Smooth muscle cell (in vitro differentiated cells): Measurements from ENCODE around the gene AMELY. TPM values are rescaled to one million over a fixed set of nuclear protein-coding genes. Genes with fewer than 3 reads are reported as not detected.
"Not testable (repeated sequence)": the region's sequence is repeated elsewhere in the genome, so short reads cannot be mapped to it uniquely, and the experiment has no call there.

Experiments used
- DNase-seq: peaks from one replicate; lab custom pipeline; 2025; ENCODE audit not compliant: unreplicated experiment; lab: John Stamatoyannopoulos, UW
- H2AFZ ChIP-seq: fragments of 200-600 bp; sonication (generic); 2 replicates; pipeline ENCODE4 v1.6.0; 2016; ENCODE audit warnings: antibody characterized with exemption, low read depth, mild to moderate bottlenecking
- H3F3A ChIP-seq: fragments of 200-600 bp; sonication (generic); 2 replicates; pipeline ENCODE4 v1.6.0; 2017; ENCODE audit warnings: antibody characterized with exemption, low read depth
- H3K27ac ChIP-seq: fragments of 200-600 bp; sonication (generic); 2 replicates; pipeline ENCODE4 v1.5.1; 2016; ENCODE audit warnings: low read depth, mild to moderate bottlenecking
- H3K27me3 ChIP-seq: fragments of 200-600 bp; sonication (generic); 2 replicates; pipeline ENCODE4 v1.6.1; 2016; ENCODE audit warnings: low read depth, mild to moderate bottlenecking
- H3K36me3 ChIP-seq: fragments of 200-600 bp; sonication (generic); 2 replicates; pipeline ENCODE4 v1.5.1; 2016; ENCODE audit warnings: low read depth
- H3K4me1 ChIP-seq: fragments of 200-600 bp; sonication (generic); 2 replicates; pipeline ENCODE4 v1.5.1; 2016; ENCODE audit warnings: low read depth
- H3K4me2 ChIP-seq: fragments of 200-600 bp; sonication (generic); 2 replicates; pipeline ENCODE4 v1.6.0; 2016; ENCODE audit warnings: mild to moderate bottlenecking
- H3K4me3 ChIP-seq: fragments of 200-600 bp; sonication (generic); 2 replicates; pipeline ENCODE4 v1.5.1; 2016; ENCODE audit warnings: mild to moderate bottlenecking
- H3K79me2 ChIP-seq: fragments of 200-600 bp; sonication (generic); 2 replicates; pipeline ENCODE4 v1.6.0; 2016; ENCODE audit warnings: low read depth, mild to moderate bottlenecking
- H3K9ac ChIP-seq: fragments of 200-600 bp; sonication (generic); 2 replicates; pipeline ENCODE4 v1.6.0; 2016; ENCODE audit warnings: low read depth
- H3K9me3 ChIP-seq: fragments of 200-600 bp; sonication (generic); replicated peaks from 2 replicates; pipeline ENCODE4 v1.5.1; 2016; ENCODE audit warnings: low read depth
- H4K20me1 ChIP-seq: fragments of 200-600 bp; sonication (generic); 2 replicates; pipeline ENCODE4 v1.6.0; 2016; ENCODE audit warnings: low read depth
- WGBS: methylation state at CpG from one replicate; pipeline ENCODE4 v1.1.7; 2016; ENCODE audit warnings: low lambda C conversion rate; 5-methylcytosine and 5-hydroxymethylcytosine counted together
- polyA plus RNA-seq: library from polyadenylated mRNA; unstranded; fragments of >200 nt; fragmentation: Nextera tagmentation; extraction: Ambion mirVana; gene quantifications from 2 replicates; pipeline ENCODE4 v1.2.1, GENCODE V29; 2016
- total RNA-seq: library from RNA; depleted of rRNA; stranded (reverse); fragments of >200 nt; gene quantifications from 2 replicates; pipeline ENCODE4 v1.2.3, GENCODE V29; 2014
- TF ChIP-seq, protein P1 (sequence below): fragments of 200-600 bp; sonication (generic); IDR thresholded peaks from 2 replicates; pipeline ENCODE4 v1.5.1; 2017; ENCODE audit warnings: borderline replicate concordance, mild to moderate bottlenecking, antibody characterized with exemption; ENCODE audit not compliant: insufficient read depth, poor library complexity, severe bottlenecking

The AMELY gene
- total and polyA plus RNA-seq, 2 experiments from 2014 or later = not detected

DNA sequence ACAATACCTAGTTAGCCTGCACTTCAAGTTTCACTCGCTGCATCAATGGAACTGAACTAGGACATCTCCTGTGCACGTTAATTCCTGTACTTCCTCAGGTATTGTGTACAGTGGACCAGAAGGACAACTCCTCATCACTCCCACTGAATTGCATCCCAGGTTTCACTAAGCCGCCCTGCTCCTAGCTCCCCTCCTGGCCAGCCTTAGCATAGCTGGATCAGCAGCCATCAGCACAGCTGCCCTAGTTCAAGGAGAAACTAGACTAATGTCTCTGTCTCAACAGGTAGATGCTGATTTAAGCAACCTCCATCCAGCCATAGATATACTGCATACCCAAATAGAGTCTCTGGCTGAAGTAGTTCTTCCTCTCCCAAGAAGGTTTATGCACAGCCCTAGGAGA lies 17.1 kb downstream of the AMELY start:
- no CpG with 5 or more reads among the region's 3 CpGs for WGBS
- no peak for DNase-seq
- H3K27ac ChIP-seq = no peak overlapping the region

DNA sequence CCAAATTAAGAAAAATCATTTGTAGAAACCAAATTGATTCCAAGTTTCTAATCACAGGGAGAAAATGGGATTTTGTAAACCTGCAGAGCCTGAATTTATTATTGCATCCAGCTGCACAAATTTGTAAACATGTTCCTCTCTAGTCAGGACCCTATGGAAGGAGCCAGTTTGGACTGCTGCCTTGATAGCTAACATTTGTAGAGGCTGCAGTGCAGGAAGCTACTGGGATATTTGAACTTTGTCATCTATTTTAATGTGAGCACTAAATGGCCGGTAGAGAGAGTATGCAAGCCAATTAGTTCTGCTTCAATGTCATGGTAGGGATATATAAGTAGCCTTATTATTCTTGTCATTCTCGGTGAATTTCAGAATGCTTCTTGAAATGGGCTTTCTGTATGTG lies 62.2 kb downstream of the AMELY start:
- TF ChIP-seq, protein P1, sequence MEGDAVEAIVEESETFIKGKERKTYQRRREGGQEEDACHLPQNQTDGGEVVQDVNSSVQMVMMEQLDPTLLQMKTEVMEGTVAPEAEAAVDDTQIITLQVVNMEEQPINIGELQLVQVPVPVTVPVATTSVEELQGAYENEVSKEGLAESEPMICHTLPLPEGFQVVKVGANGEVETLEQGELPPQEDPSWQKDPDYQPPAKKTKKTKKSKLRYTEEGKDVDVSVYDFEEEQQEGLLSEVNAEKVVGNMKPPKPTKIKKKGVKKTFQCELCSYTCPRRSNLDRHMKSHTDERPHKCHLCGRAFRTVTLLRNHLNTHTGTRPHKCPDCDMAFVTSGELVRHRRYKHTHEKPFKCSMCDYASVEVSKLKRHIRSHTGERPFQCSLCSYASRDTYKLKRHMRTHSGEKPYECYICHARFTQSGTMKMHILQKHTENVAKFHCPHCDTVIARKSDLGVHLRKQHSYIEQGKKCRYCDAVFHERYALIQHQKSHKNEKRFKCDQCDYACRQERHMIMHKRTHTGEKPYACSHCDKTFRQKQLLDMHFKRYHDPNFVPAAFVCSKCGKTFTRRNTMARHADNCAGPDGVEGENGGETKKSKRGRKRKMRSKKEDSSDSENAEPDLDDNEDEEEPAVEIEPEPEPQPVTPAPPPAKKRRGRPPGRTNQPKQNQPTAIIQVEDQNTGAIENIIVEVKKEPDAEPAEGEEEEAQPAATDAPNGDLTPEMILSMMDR = no peak
- WGBS = no CpG with 5 or more reads among the region's 2 CpGs
- H3K27me3 ChIP-seq = no peaks in the 10 kb centered on the region

More for the DNA sequence above, 17.1 kb downstream of the AMELY start:
- no peak overlapping the region for H3K4me2 ChIP-seq
- H3K27me3 ChIP-seq = no peaks in the 10 kb centered on the region
- no peaks in the 10 kb centered on the region for H3K9me3 ChIP-seq
- H3K4me3 ChIP-seq = no peak overlapping the region
- TF ChIP-seq, protein P1 = no peak
- H3K79me2 ChIP-seq = no peaks in the 10 kb centered on the region
- no peaks in the 10 kb centered on the region for H3K4me1 ChIP-seq
- no peak overlapping the region for H3K9ac ChIP-seq
- H3F3A ChIP-seq = no peaks in the 10 kb centered on the region
- H3K36me3 ChIP-seq = no peaks in the 10 kb centered on the region
- H2AFZ ChIP-seq = no peak overlapping the region
- H4K20me1 ChIP-seq = no peaks in the 10 kb centered on the region

DNA sequence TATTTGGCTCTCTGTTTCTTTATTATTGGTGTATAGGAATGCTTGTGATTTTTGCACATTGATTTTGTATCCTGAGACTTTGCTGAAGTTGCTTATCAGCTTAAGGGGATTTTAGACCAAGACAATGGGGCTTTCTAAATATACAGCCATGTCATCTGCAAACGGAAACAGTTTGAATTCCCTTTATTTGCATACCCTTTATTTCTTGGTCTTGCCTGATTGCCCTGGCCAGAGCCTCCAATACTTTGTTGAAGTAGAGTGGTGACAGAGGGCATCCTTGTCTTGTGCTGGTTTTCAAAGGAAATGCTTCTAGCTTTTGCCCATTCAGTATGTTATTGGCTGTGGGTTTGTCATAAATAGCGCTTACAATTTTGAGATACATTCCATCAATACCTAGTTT lies 68.9 kb downstream of the AMELY start:
- not testable (repeated sequence) for H3K27ac ChIP-seq, H3K4me2 ChIP-seq, H3K79me2 ChIP-seq, DNase-seq, H4K20me1 ChIP-seq, H3K36me3 ChIP-seq, H3K9me3 ChIP-seq, H2AFZ ChIP-seq, H3K9ac ChIP-seq, H3K4me1 ChIP-seq, H3K27me3 ChIP-seq, H3F3A ChIP-seq, H3K4me3 ChIP-seq
- WGBS = no CpG with 5 or more reads among the region's 2 CpGs

More for the DNA sequence above, 62.2 kb downstream of the AMELY start:
- Histone ChIP-seq H3K4me1 (no peaks in the 10 kb centered on the region), H4K20me1 (no peaks in the 10 kb centered on the region), H3K36me3 (no peaks in the 10 kb centered on the region), H3K4me3 (no peak overlapping the region), H3K9me3 (no peaks in the 10 kb centered on the region), H3K79me2 (no peaks in the 10 kb centered on the region), H3K9ac (no peak overlapping the region), H2AFZ (no peak overlapping the region), H3K27ac (no peak overlapping the region), H3K4me2 (no peak overlapping the region), H3F3A (no peaks in the 10 kb centered on the region)
- no peak for DNase-seq

Other genes with a start within 250 kb of the AMELY start
- gene TBL1Y, start 1.1 kb downstream of the AMELY start, total RNA-seq = not detected in 2 replicates
- not detected in 2 replicates for gene TBL1Y, start 1.1 kb downstream of the AMELY start, polyA plus RNA-seq